Measurements from ENCODE around the gene PRKAA2.
A peak's percentile ranks its signal among the peaks of the same experiment; 100 is the strongest.

Gene PRKAA2

DNA sequence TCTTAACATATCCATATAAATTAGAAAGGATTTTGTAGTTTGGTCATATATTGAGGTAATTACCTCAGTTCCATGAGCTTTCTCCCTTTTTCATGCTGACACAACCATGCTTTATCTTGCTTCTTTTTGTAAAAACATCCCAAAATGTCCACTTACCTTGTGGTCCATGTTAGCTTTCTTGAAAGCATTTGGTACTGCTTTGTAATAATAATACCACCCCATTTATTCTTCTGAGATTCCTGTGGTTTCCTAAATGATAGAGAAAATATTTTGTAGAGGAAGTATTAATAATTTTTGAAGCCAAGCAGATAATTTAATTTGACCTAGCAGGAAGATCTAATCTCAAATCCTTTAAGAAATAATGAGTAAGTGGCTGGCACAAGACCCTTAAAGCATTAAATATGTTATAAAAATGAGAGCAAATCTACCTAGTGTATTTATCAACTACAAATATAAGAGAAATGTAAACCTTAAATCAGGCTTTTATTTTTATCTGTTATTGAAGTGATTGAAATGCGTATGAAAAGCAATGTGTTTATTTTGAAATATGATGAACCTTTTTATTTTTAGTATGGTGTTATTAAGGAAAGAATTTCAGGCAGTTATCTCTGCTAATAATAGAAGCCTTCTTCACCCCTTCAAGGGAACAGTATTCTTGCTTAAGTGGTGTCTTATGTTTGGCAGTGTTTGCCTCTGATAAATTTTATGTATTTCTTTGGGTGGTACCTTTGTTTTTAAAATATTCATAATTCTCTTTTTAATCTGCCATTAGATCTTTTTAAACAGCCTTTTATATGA, 9.2 kb downstream of the PRKAA2 start:
- DNase-seq (ENCODE audit: low spot score), result no peak

DNA sequence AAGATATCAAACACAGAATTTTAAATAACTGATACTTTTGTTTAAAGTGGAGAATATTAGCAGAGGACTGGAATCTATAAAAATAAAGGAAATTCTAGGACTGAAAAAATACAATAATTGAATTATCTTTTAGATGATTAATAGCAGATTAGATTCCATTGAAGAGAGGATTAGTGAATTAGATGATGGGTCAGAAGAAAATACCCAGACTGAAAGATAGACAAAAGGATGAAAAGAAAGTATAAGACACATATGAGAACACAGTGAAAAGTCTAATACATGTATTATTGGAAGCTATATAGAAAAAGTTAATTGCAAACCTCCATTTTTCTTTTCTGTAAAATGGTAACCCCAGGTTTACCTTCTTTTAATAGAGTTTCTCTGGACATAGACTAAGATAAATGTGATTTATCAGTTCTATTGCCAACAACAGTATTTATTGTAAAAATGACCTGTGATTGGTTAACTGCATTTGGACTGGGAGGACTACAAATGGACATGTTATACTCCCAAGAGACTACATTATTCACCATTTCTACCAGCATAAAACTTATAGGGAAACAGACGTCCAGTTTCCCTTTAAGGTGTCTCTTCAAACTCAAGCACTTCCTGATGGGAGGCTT, 11.0 kb downstream of the PRKAA2 start:
- DNase-seq (ENCODE audit: low spot score), result no peak

DNA sequence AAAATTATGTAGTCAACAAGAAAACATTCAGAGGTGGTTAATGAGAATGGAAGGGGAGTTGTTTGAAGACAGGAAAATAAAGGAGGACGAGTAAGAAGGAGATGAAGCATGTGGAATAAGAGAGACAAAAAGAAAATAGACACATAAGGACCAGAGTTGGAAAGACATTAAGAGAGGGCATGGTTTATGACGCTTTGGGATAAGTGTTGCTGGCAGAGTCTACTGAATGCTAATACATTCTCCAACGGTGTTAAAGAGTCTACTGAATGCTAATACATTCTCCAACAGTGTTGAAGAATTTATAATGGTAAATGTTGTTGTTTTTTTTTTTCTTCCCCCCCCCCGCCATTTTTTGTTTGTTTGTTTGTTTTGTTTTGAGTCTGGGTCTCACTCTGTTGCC, 13.1 kb downstream of the PRKAA2 start:
- DNase-seq (ENCODE audit: low spot score), result no peak

DNA sequence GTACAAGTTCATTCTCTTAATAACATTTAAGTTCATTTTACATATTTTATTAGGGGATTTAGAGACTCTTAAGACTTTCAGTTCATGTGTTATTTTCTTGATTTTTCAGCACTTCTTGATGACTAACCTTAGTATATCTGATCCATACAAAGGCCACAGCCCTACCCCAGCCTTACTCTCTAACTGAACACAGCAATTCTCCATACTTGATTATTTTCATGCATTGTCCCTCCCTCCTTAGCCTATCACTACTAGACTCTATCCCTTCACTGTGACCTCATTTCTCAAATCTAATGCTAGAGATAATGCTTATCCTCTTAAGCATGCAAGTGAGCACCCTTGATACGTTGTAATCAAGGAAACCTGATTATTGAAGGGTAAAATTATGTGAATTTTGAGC, 15.2 kb downstream of the PRKAA2 start:
- DNase-seq (ENCODE audit: low spot score), result no peak

DNA sequence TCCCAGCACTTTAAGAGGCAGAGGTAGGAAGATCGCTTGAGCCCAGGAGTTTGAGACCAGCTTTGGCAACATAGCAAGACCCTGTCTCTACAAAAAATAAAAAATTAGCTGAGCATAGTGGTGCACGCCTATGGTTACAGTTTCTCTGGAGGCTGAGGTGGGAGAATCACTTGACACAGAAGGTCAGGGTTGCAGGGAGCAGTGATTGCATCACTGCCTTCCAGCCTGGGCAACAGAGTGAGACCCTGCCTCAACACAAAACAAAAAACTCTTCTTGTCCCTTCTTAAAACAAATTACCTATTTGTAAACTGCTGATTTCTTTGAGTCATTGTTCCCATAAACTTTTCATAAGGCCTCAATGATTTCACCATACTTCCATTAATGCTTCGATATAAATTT, 18.7 kb downstream of the PRKAA2 start:
- DNase-seq (ENCODE audit: low spot score), result no peak

DNA sequence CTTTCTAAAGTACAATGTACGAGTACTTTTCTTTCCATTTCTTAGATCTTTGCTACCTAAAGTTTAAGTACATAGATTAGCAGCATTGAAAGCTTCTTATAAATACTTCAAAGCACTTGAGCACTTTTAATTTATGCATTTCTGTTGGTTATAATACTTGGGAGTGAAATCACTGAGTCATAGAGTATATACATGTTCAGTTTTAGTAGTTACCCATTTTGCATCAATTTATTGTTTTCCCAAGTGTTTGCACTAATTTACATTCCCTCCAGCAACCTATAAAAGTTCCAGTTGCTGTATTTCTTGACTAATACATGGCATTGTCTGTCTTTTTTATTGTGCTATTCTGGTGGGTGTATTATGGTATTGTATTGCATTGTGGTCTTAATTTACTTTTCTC, 20.3 kb downstream of the PRKAA2 start:
- no peak for DNase-seq (ENCODE audit: low spot score)

DNA sequence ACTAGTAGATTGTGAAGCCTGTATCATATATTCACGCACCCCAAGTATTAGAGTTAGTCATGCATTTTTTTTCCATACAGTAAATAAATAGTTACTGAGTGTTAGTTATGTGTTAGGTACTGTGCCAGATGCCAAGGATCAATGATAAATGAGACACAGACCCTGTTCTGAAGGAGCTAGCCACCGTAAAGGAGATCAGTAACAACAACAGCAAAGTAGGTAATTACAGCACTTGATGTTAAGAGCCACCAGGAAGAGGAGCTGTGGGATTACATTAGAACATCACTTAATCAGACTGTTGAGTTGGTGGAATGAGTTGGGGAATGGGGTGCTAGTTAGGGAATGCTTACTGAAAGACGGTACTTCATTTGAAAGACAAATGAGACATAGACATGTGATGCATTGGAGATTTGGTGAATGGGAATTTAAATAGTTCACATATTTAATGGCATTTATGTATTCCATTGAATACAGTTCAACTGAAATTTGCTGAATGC, 21.0 kb downstream of the PRKAA2 start:
- DNase-seq (ENCODE audit: low spot score), result no peak

DNA sequence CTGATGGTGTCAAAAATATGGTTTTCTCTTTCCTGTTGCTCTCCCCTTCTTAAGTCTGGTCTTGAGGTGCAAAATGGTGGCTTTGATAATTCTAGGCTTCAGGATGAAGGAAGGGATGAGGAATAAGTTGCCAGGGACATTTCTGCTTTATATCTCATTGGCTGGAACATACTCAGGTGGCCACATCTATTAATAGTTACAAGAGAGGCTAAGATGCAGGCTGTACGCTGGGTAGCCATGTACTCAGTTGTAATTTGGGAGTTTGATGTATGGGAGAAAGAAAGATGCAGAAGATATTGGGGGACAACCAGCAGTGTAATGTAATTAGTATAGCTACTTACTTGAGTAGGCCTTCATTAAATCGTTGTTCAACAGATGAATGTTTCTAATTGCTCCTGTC, 25.2 kb downstream of the PRKAA2 start:
- DNase-seq (ENCODE audit: low spot score), result no peak

DNA sequence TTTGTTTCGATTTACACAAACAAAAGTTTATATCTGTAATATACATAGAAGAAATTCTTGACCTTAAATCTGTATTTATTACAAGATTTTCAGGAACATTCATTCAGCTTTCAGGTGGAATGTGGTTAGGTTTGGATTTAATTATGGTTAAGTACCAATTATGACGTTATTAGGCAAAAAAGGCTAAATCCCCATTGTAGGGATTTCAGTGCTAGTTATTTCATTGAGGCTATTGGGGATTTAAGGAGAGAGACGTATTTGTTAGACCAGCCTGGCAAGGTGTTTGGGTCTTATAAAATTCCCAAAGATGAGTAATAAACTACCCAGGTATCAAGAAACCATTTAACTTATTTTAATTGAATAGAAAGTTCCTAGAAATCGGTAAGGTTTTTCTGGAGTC, 26.0 kb downstream of the PRKAA2 start:
- DNase-seq (ENCODE audit: low spot score), result no peak

DNA sequence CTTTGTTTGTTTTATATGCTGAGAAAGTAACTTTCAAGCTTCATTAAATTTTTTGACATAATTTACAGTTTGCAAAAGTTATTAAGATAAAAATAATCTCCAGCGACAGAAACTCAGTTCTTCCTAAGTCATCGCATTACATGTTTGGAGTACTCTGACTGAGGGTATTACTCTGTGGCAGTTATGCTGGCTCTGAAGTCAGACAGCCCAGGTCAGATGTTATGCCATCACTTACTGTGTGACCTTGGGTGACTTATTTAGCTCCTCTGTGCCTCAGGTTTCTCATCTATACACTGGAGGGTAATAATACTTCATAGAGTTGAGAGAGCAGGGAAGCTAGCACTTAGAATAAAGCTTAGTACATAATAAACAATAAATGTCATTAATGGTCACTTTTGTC, 26.4 kb downstream of the PRKAA2 start:
- DNase-seq (ENCODE audit: low spot score), result no peak

DNA sequence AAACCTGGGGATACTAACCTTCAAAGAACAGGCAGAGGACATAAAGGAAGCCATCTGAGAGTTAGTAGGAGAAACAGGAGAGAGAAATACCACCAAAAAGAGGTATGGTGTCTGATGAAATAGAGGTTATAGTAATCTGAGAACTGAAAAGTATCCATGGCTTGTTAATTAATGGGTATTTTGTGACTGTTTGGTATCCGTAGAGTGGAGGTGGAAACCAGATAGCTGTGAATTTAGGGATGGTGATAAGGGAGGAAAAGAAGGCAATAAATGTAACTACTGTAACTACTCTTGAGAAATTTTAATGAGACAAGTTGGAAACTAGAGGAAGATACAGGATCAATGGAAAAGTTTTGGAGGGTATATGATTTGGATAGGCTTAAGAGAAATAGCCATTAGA, 27.5 kb downstream of the PRKAA2 start:
- DNase-seq (ENCODE audit: low spot score), result no peak

DNA sequence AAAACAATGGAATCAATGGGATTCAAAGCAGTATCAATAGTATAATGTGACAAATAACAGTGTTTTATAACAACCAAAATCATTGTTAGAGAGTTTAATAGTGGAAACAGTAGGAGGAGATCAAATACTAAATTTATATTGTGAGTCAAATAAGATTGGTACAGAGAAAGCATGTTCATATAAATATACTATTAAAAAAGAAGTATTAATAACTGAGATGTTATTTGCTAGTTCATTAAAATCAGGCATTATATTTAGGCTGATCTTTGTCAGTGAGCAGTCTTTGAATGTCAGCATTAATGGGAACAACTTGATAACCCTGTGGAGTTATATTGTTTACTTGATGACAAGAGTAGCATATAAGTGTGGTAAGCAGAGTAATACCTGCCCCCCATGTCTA, 30.6 kb downstream of the PRKAA2 start:
- no peak for DNase-seq (ENCODE audit: low spot score)

DNA sequence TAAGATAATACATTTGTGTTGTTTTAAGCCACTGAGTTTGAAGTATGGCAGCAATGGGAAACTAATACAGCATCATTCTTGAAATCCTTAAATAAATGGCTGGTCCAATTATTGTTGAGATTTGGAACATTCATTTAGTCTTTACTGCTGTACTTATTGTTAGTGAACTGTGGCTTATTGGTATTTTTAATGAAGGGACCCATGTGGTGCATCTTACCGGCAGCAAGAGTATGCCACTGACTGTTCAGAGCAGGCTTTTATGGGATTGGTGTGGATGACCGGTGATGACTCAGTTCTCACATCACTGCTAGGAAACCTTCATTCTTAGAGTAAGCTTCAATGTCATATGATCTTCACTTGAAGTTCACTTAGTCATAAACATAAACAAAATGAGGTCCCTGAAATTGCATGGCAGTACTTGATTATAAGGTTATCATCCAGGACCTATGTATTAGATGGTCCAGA, 31.5 kb downstream of the PRKAA2 start:
- DNase-seq (ENCODE audit: low spot score), result peak; percentile 63

DNA sequence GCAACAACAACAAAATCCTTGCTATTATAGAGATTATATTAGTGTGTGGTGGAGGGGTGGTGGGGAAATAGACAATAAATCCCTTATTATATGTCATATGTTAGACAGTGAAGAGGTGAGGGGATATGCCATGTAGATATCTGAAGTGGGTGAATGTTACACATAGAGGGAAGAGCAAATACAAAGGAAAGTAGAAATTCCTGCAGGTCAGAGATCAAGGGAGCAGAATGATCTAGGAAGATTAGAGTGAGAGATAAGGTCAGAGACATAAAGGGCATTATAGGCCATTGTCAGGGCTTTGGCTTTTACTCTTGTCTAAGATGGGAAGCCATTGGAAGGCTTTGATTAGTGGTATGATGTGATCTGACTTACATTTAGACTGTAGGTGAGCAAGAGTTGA, 38.5 kb downstream of the PRKAA2 start:
- DNase-seq (ENCODE audit: low spot score), result no peak

DNA sequence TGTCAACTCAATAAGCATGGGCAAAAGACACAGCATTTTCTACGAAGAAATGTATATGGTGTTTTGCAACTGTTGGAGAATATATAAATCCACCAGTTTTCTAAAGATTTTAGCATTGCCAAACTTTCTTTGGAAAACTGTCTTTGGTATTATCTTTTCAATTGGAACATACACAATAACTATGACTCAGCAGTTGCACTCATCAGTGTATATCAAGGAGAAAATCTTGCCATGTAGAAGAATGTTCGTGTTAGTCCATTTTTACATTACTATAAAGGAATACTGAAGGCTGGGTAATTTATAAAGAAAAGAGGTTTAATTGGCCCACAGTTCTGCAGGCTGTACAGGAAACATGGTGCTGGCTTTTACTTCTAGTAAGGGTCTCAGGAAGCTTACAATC, 41.1 kb downstream of the PRKAA2 start:
- DNase-seq (ENCODE audit: low spot score), result no peak

DNA sequence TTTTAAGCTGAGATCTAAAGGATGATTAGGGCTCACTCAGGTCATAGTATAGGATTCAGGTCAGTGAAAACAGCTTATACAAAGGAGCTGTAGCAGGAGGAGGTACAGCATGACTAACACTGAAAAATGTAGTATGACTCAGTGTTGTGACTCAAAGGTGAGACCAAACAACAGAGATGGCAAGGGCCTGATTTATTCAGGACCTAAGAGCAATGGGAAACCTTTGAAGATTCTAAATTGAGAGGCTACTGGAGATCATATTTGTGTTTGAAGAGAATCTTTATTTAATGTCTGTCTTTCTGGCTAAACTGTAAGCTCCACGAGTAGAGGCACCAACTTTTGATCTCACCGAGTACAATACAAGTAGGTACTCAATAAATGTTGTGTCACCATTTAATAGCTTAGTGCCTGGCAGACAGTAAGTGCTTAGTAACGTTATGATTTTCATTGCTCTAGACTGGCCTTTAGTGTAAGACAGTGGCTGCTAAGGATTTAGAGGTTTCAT, 43.5 kb downstream of the PRKAA2 start:
- DNase-seq (ENCODE audit: low spot score), result peak; percentile 57

DNA sequence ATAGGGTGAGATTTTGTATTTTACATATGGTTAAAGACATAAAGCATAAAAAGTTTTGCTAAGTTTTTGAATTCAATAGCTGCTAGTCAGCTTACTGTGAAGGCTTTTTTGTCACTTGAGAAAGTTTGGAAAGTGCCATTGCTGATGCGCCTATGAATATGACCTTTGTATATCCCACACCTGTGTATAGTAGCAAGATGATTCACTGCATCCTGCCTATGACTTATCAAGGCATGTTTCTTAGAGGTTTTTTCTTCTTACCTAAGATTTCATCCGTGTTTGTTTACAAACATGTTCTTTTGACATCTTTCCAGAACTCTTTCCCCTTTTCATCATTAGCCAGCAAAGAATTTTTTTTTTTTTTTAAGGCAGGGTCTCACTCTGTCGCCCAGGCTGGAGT, 51.5 kb downstream of the PRKAA2 start:
- no peak for DNase-seq (ENCODE audit: low spot score)

DNA sequence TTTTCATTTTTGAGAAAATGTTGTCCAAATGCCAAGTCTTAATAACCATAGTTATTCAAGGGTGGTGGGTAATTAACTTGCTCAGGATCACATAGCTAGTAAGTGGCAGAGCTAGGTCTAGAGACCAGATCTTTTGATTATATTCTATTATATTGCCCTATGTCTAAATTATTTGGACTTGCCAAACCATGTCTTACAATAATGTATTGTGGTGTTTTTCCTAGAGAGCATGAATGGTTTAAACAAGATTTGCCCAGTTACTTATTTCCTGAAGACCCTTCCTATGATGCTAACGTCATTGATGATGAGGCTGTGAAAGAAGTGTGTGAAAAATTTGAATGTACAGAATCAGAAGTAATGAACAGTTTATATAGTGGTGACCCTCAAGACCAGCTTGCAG, 58.6 kb downstream of the PRKAA2 start:
- DNase-seq (ENCODE audit: low spot score), result no peak

DNA sequence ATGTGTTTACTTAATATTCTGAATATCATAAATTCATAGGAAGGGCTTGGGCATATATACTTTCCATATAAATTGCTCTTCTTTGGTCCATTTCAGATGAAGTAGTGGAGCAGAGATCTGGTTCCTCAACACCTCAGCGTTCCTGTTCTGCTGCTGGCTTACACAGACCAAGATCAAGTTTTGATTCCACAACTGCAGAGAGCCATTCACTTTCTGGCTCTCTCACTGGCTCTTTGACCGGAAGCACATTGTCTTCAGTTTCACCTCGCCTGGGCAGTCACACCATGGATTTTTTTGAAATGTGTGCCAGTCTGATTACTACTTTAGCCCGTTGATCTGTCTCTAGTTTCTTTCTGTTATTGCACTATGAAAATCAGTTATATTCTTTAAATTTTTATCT, 62.3 kb downstream of the PRKAA2 start:
- no peak for DNase-seq (ENCODE audit: low spot score)

DNA sequence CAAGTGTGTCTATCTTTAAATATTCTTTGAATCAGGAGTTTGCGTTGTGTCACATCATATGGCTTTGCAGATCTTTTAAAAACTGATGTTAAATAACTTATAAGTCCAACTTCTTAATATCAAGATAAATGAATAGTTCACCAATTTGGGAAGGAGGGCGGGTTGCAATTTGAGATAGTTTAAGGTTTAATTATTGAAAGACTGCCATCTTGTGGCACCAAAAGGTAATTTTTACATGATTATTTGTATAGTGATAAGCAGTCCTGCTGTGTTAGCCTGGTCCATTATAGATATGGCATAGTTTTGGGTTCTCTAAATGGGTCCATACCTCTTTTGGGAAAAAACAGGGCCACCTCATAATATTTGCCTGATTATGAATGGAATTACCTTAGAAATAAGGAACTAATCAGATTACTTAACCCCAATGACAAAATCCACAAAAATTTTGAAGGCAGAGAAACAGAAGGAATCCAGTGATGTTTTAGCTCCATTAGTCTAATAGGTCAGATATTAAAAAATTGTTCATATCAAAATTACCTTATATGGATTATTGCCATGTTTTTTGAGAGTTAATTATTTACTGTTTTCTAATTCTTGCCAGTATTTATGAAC, 64.3 kb downstream of the PRKAA2 start:
- peak; percentile 37 for DNase-seq (ENCODE audit: low spot score)

DNA sequence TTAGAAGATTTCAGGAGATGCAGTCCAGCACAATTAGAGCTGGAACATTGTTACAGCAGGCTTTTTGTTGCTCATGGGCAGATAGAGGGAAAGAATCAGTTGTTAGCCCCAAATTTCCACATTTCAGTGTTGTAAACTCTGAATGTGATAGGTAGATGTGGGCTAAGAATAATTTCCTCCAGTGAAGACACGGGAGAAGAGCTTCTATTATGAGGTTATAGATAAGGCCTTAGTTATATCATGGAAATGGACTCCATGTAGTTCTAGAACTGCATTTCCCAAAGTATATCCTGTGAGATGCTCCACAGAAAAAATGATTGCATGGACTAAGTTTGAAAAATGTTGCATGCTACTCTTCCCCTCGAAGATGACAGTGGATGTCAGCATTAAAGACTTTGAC, 64.9 kb downstream of the PRKAA2 start:
- no peak for DNase-seq (ENCODE audit: low spot score)

DNA sequence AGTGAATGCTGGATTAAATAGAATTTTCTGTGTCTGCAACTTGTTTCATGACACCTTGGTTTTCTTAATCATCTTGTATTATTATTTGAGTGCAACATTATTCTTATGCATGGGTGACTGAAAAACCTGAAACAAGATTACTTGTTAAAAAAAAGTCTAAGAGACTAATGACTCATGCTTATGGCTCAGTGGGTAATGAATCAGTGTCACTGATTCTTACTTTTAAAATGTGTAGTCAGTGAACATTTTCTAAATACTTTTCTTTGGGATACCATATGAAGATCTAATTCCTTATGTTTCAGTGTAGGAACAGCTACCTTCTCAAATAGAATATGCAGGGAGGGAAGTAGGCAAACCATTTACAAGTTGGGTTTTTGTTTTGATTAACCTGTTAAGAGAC, 65.5 kb downstream of the PRKAA2 start:
- peak; percentile 32 for DNase-seq (ENCODE audit: low spot score)

DNA sequence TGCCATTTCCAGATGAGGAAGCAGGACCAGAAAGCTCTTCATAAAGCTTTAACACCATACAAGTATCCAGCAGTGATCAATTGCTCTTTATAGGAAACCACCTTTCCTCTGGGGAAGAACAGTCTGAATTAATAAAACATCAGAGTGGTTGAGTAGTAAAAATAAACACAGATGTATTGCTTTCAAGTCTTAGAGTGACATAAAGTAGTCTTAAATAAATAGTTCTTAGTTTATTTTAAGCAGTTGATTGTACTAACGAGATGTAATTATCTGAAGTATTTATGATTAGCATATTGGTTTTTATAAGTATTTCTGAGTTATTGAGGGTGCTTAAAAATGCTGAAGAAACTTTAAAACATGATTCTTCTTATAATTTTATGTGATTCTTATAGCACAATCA, 67.0 kb downstream of the PRKAA2 start:
- DNase-seq (ENCODE audit: low spot score), result no peak
